ENCODE data around the gene OR52E4.
A peak's percentile ranks its signal among the peaks of the same experiment; 100 is the strongest.

Gene OR52E4

GRCh38 chr11:5880329-5880728 lies at the start of gene OR52E4:
TSS of gene OR52E4 (plus strand) at chr11:5880629. CDS start at chr11:5884293, 3,664 bp downstream.
- Histone ChIP-seq H3K9ac (ENCODE audit: low read depth, low read length) (no peak within 1 kb of the TSS), H3K27me3 (ENCODE audit: control insufficient read depth, insufficient read depth, low read length) (no peaks in the 10 kb centered on the region), H3K36me3 (ENCODE audit: control insufficient read depth, insufficient read depth, low read length) (no peaks in the 10 kb centered on the region), H3K4me3 (ENCODE audit: low read depth, low read length) (no peak within 1 kb of the TSS), H3K4me1 (ENCODE audit: control insufficient read depth, insufficient read depth, low read length) (no peaks in the 10 kb centered on the region), H3K27ac (ENCODE audit: low read depth, low read length) (no peak within 1 kb of the TSS), H3K9me3 (ENCODE audit: control insufficient read depth, insufficient read depth, low read length) (no peaks in the 10 kb centered on the region)

- Histone ChIP-seq H3K36me3 (ENCODE audit: control insufficient read depth, insufficient read depth, low read length) (no peaks in the 10 kb centered on the region), H3K4me3 (ENCODE audit: low read depth, low read length) (no peak overlapping the region), H3K27me3 (ENCODE audit: control insufficient read depth, insufficient read depth, low read length) (no peaks in the 10 kb centered on the region), H3K9ac (ENCODE audit: low read depth, low read length) (no peak overlapping the region), H3K27ac (ENCODE audit: low read depth, low read length) (peak overlapping the region; percentile 53), H3K9me3 (ENCODE audit: control insufficient read depth, insufficient read depth, low read length) (no peaks in the 10 kb centered on the region), H3K4me1 (ENCODE audit: control insufficient read depth, insufficient read depth, low read length) (peaks cover 15% of the 10 kb centered on the region)
These were observed 49.1 kb upstream of the OR52E4 start for GRCh38 chr11:5831196-5831829.

GRCh38 chr11:5833446-5833845 lies 47.0 kb upstream of the OR52E4 start:
- no peaks in the 10 kb centered on the region for H3K36me3 ChIP-seq (ENCODE audit: control insufficient read depth, insufficient read depth, low read length)
- H3K9me3 ChIP-seq (ENCODE audit: control insufficient read depth, insufficient read depth, low read length): no peaks in the 10 kb centered on the region
- no peak overlapping the region for H3K4me3 ChIP-seq (ENCODE audit: low read depth, low read length)
- no peaks in the 10 kb centered on the region for H3K27me3 ChIP-seq (ENCODE audit: control insufficient read depth, insufficient read depth, low read length)
- H3K4me1 ChIP-seq (ENCODE audit: control insufficient read depth, insufficient read depth, low read length): peaks cover 15% of the 10 kb centered on the region
- no peak overlapping the region for H3K27ac ChIP-seq (ENCODE audit: low read depth, low read length)
- no peak overlapping the region for H3K9ac ChIP-seq (ENCODE audit: low read depth, low read length)

- Histone ChIP-seq H3K27ac (ENCODE audit: low read depth, low read length) (no peak overlapping the region), H3K27me3 (ENCODE audit: control insufficient read depth, insufficient read depth, low read length) (no peaks in the 10 kb centered on the region), H3K9ac (ENCODE audit: low read depth, low read length) (no peak overlapping the region), H3K36me3 (ENCODE audit: control insufficient read depth, insufficient read depth, low read length) (no peaks in the 10 kb centered on the region), H3K9me3 (ENCODE audit: control insufficient read depth, insufficient read depth, low read length) (no peaks in the 10 kb centered on the region), H3K4me3 (ENCODE audit: low read depth, low read length) (no peak overlapping the region), H3K4me1 (ENCODE audit: control insufficient read depth, insufficient read depth, low read length) (no peaks in the 10 kb centered on the region)
These were observed 42.7 kb upstream of the OR52E4 start for GRCh38 chr11:5837695-5838094.

- Histone ChIP-seq H3K4me3 (ENCODE audit: low read depth, low read length) (no peak within 1 kb of the TSS), H3K27ac (ENCODE audit: low read depth, low read length) (no peak within 1 kb of the TSS), H3K4me1 (ENCODE audit: control insufficient read depth, insufficient read depth, low read length) (no peaks in the 10 kb centered on the region), H3K9ac (ENCODE audit: low read depth, low read length) (no peak within 1 kb of the TSS), H3K9me3 (ENCODE audit: control insufficient read depth, insufficient read depth, low read length) (no peaks in the 10 kb centered on the region), H3K27me3 (ENCODE audit: control insufficient read depth, insufficient read depth, low read length) (no peaks in the 10 kb centered on the region), H3K36me3 (ENCODE audit: control insufficient read depth, insufficient read depth, low read length) (no peaks in the 10 kb centered on the region)
These were observed 38.6 kb upstream of the OR52E4 start, which contains the start of gene OR52E6 for GRCh38 chr11:5841797-5842196. TSS of gene OR52E6 (minus strand) at chr11:5841897. CDS start at chr11:5841897, 0 bp downstream.

GRCh38 chr11:5846701-5847100 lies 33.7 kb upstream of the OR52E4 start:
- Histone ChIP-seq H3K27ac (ENCODE audit: low read depth, low read length) (no peak overlapping the region), H3K9ac (ENCODE audit: low read depth, low read length) (no peak overlapping the region), H3K27me3 (ENCODE audit: control insufficient read depth, insufficient read depth, low read length) (no peaks in the 10 kb centered on the region), H3K9me3 (ENCODE audit: control insufficient read depth, insufficient read depth, low read length) (no peaks in the 10 kb centered on the region), H3K36me3 (ENCODE audit: control insufficient read depth, insufficient read depth, low read length) (no peaks in the 10 kb centered on the region), H3K4me3 (ENCODE audit: low read depth, low read length) (no peak overlapping the region), H3K4me1 (ENCODE audit: control insufficient read depth, insufficient read depth, low read length) (no peaks in the 10 kb centered on the region)

GRCh38 chr11:5847711-5848110 lies 32.7 kb upstream of the OR52E4 start:
- H3K36me3 ChIP-seq (ENCODE audit: control insufficient read depth, insufficient read depth, low read length): no peaks in the 10 kb centered on the region
- no peaks in the 10 kb centered on the region for H3K9me3 ChIP-seq (ENCODE audit: control insufficient read depth, insufficient read depth, low read length)
- H3K4me1 ChIP-seq (ENCODE audit: control insufficient read depth, insufficient read depth, low read length): no peaks in the 10 kb centered on the region
- no peaks in the 10 kb centered on the region for H3K27me3 ChIP-seq (ENCODE audit: control insufficient read depth, insufficient read depth, low read length)
- no peak overlapping the region for H3K27ac ChIP-seq (ENCODE audit: low read depth, low read length)
- no peak overlapping the region for H3K9ac ChIP-seq (ENCODE audit: low read depth, low read length)
- no peak overlapping the region for H3K4me3 ChIP-seq (ENCODE audit: low read depth, low read length)

- Histone ChIP-seq H3K4me1 (ENCODE audit: control insufficient read depth, insufficient read depth, low read length) (no peaks in the 10 kb centered on the region), H3K36me3 (ENCODE audit: control insufficient read depth, insufficient read depth, low read length) (no peaks in the 10 kb centered on the region), H3K27ac (ENCODE audit: low read depth, low read length) (no peak overlapping the region), H3K9me3 (ENCODE audit: control insufficient read depth, insufficient read depth, low read length) (no peaks in the 10 kb centered on the region), H3K9ac (ENCODE audit: low read depth, low read length) (no peak overlapping the region), H3K4me3 (ENCODE audit: low read depth, low read length) (no peak overlapping the region), H3K27me3 (ENCODE audit: control insufficient read depth, insufficient read depth, low read length) (no peaks in the 10 kb centered on the region)
These were observed 29.4 kb upstream of the OR52E4 start for GRCh38 chr11:5851002-5851401.

- no peaks in the 10 kb centered on the region for H3K27me3 ChIP-seq (ENCODE audit: control insufficient read depth, insufficient read depth, low read length)
- H3K4me3 ChIP-seq (ENCODE audit: low read depth, low read length): no peak within 1 kb of the TSS
- no peaks in the 10 kb centered on the region for H3K36me3 ChIP-seq (ENCODE audit: control insufficient read depth, insufficient read depth, low read length)
- H3K9ac ChIP-seq (ENCODE audit: low read depth, low read length): no peak within 1 kb of the TSS
- H3K27ac ChIP-seq (ENCODE audit: low read depth, low read length): no peak within 1 kb of the TSS
- no peaks in the 10 kb centered on the region for H3K9me3 ChIP-seq (ENCODE audit: control insufficient read depth, insufficient read depth, low read length)
- no peaks in the 10 kb centered on the region for H3K4me1 ChIP-seq (ENCODE audit: control insufficient read depth, insufficient read depth, low read length)
These were observed 22.8 kb upstream of the OR52E4 start, which contains the start of gene OR52E8 for GRCh38 chr11:5857590-5857989. TSS of gene OR52E8 (minus strand) at chr11:5857690. CDS start at chr11:5857690, 0 bp downstream.

GRCh38 chr11:5865826-5866225 lies 14.6 kb upstream of the OR52E4 start:
- H3K9me3 ChIP-seq (ENCODE audit: control insufficient read depth, insufficient read depth, low read length): no peaks in the 10 kb centered on the region
- H3K36me3 ChIP-seq (ENCODE audit: control insufficient read depth, insufficient read depth, low read length): no peaks in the 10 kb centered on the region
- no peak overlapping the region for H3K4me3 ChIP-seq (ENCODE audit: low read depth, low read length)
- no peaks in the 10 kb centered on the region for H3K4me1 ChIP-seq (ENCODE audit: control insufficient read depth, insufficient read depth, low read length)
- no peak overlapping the region for H3K9ac ChIP-seq (ENCODE audit: low read depth, low read length)
- H3K27ac ChIP-seq (ENCODE audit: low read depth, low read length): no peak overlapping the region
- no peaks in the 10 kb centered on the region for H3K27me3 ChIP-seq (ENCODE audit: control insufficient read depth, insufficient read depth, low read length)

- Histone ChIP-seq H3K9ac (ENCODE audit: low read depth, low read length) (no peak overlapping the region), H3K4me3 (ENCODE audit: low read depth, low read length) (no peak overlapping the region), H3K4me1 (ENCODE audit: control insufficient read depth, insufficient read depth, low read length) (no peaks in the 10 kb centered on the region), H3K36me3 (ENCODE audit: control insufficient read depth, insufficient read depth, low read length) (no peaks in the 10 kb centered on the region), H3K27ac (ENCODE audit: low read depth, low read length) (no peak overlapping the region), H3K9me3 (ENCODE audit: control insufficient read depth, insufficient read depth, low read length) (no peaks in the 10 kb centered on the region), H3K27me3 (ENCODE audit: control insufficient read depth, insufficient read depth, low read length) (no peaks in the 10 kb centered on the region)
These were observed 1.9 kb upstream of the OR52E4 start for GRCh38 chr11:5878564-5878963.

Data from HUES48 (cell line).